GM12878 (cell line): ENCODE measurements around the gene PITPNM1. TPM values are rescaled to one million over a fixed set of nuclear protein-coding genes. Genes with fewer than 3 reads are reported as not detected.
"Not testable (repeated sequence)": the region's sequence is repeated elsewhere in the genome, so short reads cannot be mapped to it uniquely, and the experiment has no call there.

Experiments used
- ATAC-seq: fragments of 200-7000 bp; cut with Tn5 transposase; 3 replicates; pipeline ENCODE4 v1.9.1; 2020; ENCODE audit warnings: mild to moderate bottlenecking, moderate library complexity
- BruUV-seq: library from RNA; stranded (reverse); fragments of 400-500 nt; replicated peaks from 2 replicates; lab custom pipeline; 2021; lab: Mats Ljungman, UMichigan
- CTCF ChIA-PET: fragments of 300-600 bp; sonication (Branson Sonifier 250); formaldehyde crosslinking; extraction: SDS; loops from one replicate; lab custom pipeline; 2021; ENCODE audit warnings: inconsistent platforms; lab: Yijun Ruan, JAX
- POLR2A ChIA-PET: fragments of 350-600 bp; formaldehyde crosslinking; extraction: SDS; loops from one replicate; lab custom pipeline; 2021; ENCODE audit warnings: inconsistent platforms; lab: Charles Lee
- RAD21 ChIA-PET: fragments of 300-600 bp; sonication (Branson Sonifier 250); formaldehyde crosslinking; loops from one replicate; lab custom pipeline; 2023; ENCODE audit warnings: antibody characterized with exemption; ENCODE audit not compliant: unreplicated experiment; lab: Charles Lee
- SMC1A ChIA-PET: fragments of 300-600 bp; sonication (Branson Sonifier 250); formaldehyde crosslinking; loops from one replicate; lab custom pipeline; 2023; ENCODE audit not compliant: unreplicated experiment, uncharacterized antibody; lab: Charles Lee
- DNase-seq: peaks from one replicate; pipeline ENCODE4 v3.0.0-alpha.2; 2011; ENCODE audit warnings: low read depth, low spot score
- FAIRE-seq: peaks from 3 replicates; lab custom pipeline; 2011; peaks lifted over from hg19 to GRCh38; lab: Jason Lieb, UNC
- H2AFZ ChIP-seq: 2 replicates; pipeline ENCODE4 v1.6.0; 2011; ENCODE audit warnings: low read depth, low read length, control low read depth; ENCODE audit not compliant: control insufficient read depth
- H3K27ac ChIP-seq: 2 replicates; pipeline ENCODE4 v1.5.1; 2011; ENCODE audit warnings: control low read depth; ENCODE audit not compliant: control insufficient read depth, insufficient read depth
- H3K27me3 ChIP-seq, 2 experiments: replicated peaks in 1 of 2; 2 replicates each; pipeline versions ENCODE4 v1.6.0 to v1.6.1; 2011; ENCODE audit warnings: low read length in 1 of 2; ENCODE audit not compliant: control insufficient read depth in 2 of 2, insufficient read depth in 2 of 2
- H3K36me3 ChIP-seq, 2 experiments: 2 replicates each; pipeline ENCODE4 v1.5.1; 2011; ENCODE audit warnings: low read length in 1 of 2; ENCODE audit not compliant: control insufficient read depth in 2 of 2, insufficient read depth in 2 of 2
- H3K4me1 ChIP-seq: 2 replicates; pipeline ENCODE4 v1.6.1; 2011; ENCODE audit warnings: mild to moderate bottlenecking, low read length, moderate library complexity, mixed read lengths; ENCODE audit not compliant: control insufficient read depth, insufficient read depth
- H3K4me2 ChIP-seq: 2 replicates; pipeline ENCODE4 v1.6.0; 2011; ENCODE audit warnings: control low read depth; ENCODE audit not compliant: control insufficient read depth, insufficient read depth
- H3K4me3 ChIP-seq: fragments of 200-600 bp; sonication (generic); 2 replicates; pipeline ENCODE4 v1.5.1; 2016
- H3K79me2 ChIP-seq: 2 replicates; pipeline ENCODE4 v1.6.0; 2011; ENCODE audit warnings: low read length; ENCODE audit not compliant: control insufficient read depth, insufficient read depth
- H3K9ac ChIP-seq: 2 replicates; pipeline ENCODE4 v1.8.0; 2011; ENCODE audit warnings: low read length, control low read depth, mixed read lengths; ENCODE audit not compliant: control insufficient read depth, insufficient read depth
- H3K9me3 ChIP-seq: replicated peaks from 3 replicates; pipeline ENCODE4 v1.5.1; 2011; ENCODE audit warnings: mild to moderate bottlenecking, low read length; ENCODE audit not compliant: control insufficient read depth, insufficient read depth
- H4K20me1 ChIP-seq: 2 replicates; pipeline ENCODE4 v1.6.0; 2011; ENCODE audit not compliant: control insufficient read depth, insufficient read depth
- BACH1 ChIP-seq: fragments of 450-650 bp; IDR thresholded peaks from 2 replicates; pipeline ENCODE4 v1.6.1; 2017; ENCODE audit warnings: mild to moderate bottlenecking, borderline replicate concordance
- BHLHE40 ChIP-seq, 2 experiments: fragments of 450-650 bp in 1 of 2; IDR thresholded peaks; 2 replicates each; pipeline ENCODE4 v1.6.1; 2011 to 2017; ENCODE audit warnings: low read depth in 2 of 2, borderline replicate concordance in 1 of 2, improper control_type of control experiment in 1 of 2, low read length in 1 of 2, mild to moderate bottlenecking in 1 of 2
- CHD4 ChIP-seq: fragments of 200-600 bp; sonication (generic); IDR thresholded peaks from 2 replicates; pipeline ENCODE4 v1.6.1; 2016; ENCODE audit warnings: mild to moderate bottlenecking
- CREM ChIP-seq: IDR thresholded peaks from 2 replicates; pipeline ENCODE4 v1.6.1; 2014; ENCODE audit warnings: antibody characterized with exemption, low read depth
- GATAD2B ChIP-seq: fragments of 450-650 bp; conservative IDR thresholded peaks from 2 replicates; pipeline ENCODE4 v1.6.1; 2017; ENCODE audit warnings: low read depth, mild to moderate bottlenecking, moderate library complexity
- HDGF ChIP-seq: fragments of 450-650 bp; IDR thresholded peaks from 2 replicates; pipeline ENCODE4 v1.6.1; 2016; ENCODE audit warnings: antibody characterized with exemption
- JUNB ChIP-seq: IDR thresholded peaks from 2 replicates; pipeline ENCODE4 v1.6.1; 2016; ENCODE audit warnings: antibody characterized with exemption, mild to moderate bottlenecking
- LARP7 ChIP-seq: fragments of 450-650 bp; IDR thresholded peaks from 2 replicates; pipeline ENCODE4 v1.6.1; 2017; ENCODE audit warnings: mild to moderate bottlenecking
- MYC ChIP-seq: IDR thresholded peaks from 2 replicates; pipeline ENCODE4 v1.6.1; 2011; ENCODE audit warnings: mild to moderate bottlenecking, low read length, moderate library complexity, inconsistent platforms; ENCODE audit not compliant: insufficient read depth, insufficient replicate concordance, insufficient read length, severe bottlenecking
- NR2F1 ChIP-seq: fragments of 450-650 bp; conservative IDR thresholded peaks from 2 replicates; pipeline ENCODE4 v1.6.1; 2017; ENCODE audit warnings: mild to moderate bottlenecking
- PKNOX1 ChIP-seq: fragments of 450-650 bp; IDR thresholded peaks from 2 replicates; pipeline ENCODE4 v1.6.1; 2016; ENCODE audit warnings: mild to moderate bottlenecking
- POLR2A ChIP-seq: IDR thresholded peaks from 2 replicates; pipeline ENCODE4 v1.6.1; 2011; ENCODE audit warnings: low read depth, mild to moderate bottlenecking, low read length
- POLR2AphosphoS5 ChIP-seq: IDR thresholded peaks from 2 replicates; pipeline ENCODE4 v1.6.1; 2011; ENCODE audit warnings: mild to moderate bottlenecking, low read length, inconsistent platforms
- TAF1 ChIP-seq: IDR thresholded peaks from 2 replicates; pipeline ENCODE4 v1.6.1; 2011; ENCODE audit warnings: mild to moderate bottlenecking, low read depth, low read length, borderline replicate concordance
- ZNF217 ChIP-seq: fragments of 450-650 bp; IDR thresholded peaks from 2 replicates; pipeline ENCODE4 v1.6.1; 2017; ENCODE audit warnings: antibody characterized with exemption, mild to moderate bottlenecking
- ZNF622 ChIP-seq: fragments of 450-650 bp; IDR thresholded peaks from 2 replicates; pipeline ENCODE4 v1.6.1; 2017; ENCODE audit warnings: mild to moderate bottlenecking, inconsistent platforms
- ZNF687 ChIP-seq: fragments of 450-650 bp; IDR thresholded peaks from 2 replicates; pipeline ENCODE4 v1.6.1; 2017; ENCODE audit warnings: mild to moderate bottlenecking, moderate library complexity
- WGBS: methylation state at CpG from one replicate; pipeline ENCODE4 v1.1.6; 2016; ENCODE audit warnings: low lambda C conversion rate; ENCODE audit not compliant: insufficient replicate concordance, insufficient coverage; ENCODE audit errors: missing lambda C conversion rate; 5-methylcytosine and 5-hydroxymethylcytosine counted together
- in situ Hi-C: fragments of 300-500 bp; cut with MboI; formaldehyde crosslinking; loops from 9 replicates; pipeline ENCODE4 v1.14.3; 2018; ENCODE audit warnings: mixed read lengths
- intact Hi-C: fragments of 100-400 bp; cut with micrococcal nuclease; formaldehyde crosslinking; loops from one replicate; pipeline ENCODE4 v1.14.2; 2022; ENCODE audit not compliant: unreplicated experiment
- polyA plus RNA-seq, 11 experiments: library from polyadenylated mRNA; depleted of rRNA in 4 of 11; unstranded in 6 of 11; stranded (reverse) in 5 of 11; fragments of >200 nt; fragmentation: Nextera tagmentation in 4 of 11; fragmentation: Illumina TruSeq in 1 of 11; extraction: Ambion mirVana in 4 of 11; extraction: Trizol in 1 of 11; gene quantifications; 1 replicate in 1 of 11; 2 replicates in 10 of 11; pipeline versions ENCODE4 v1.2.1 to v1.2.3, GENCODE V29; 2011 to 2016; ENCODE audit warnings: inconsistent platforms in 2 of 11, missing spikeins in 2 of 11, low read depth in 1 of 11
- total RNA-seq, 4 experiments: library from RNA; depleted of rRNA in 3 of 4; stranded (reverse); fragments of >200 nt in 3 of 4; fragmentation: Illumina TruSeq in 1 of 4; extraction: Trizol in 1 of 4; gene quantifications; 2 replicates each; pipeline versions ENCODE4 v1.2.1 to v1.2.3, GENCODE V29; 2013 to 2021

PITPNM1 gene
- total and polyA plus RNA-seq, 10 of the 15 experiments (the other 5 are each of a cell fraction or from before 2014, with no cell fraction given), result 0.11 to 56.8 (median 16.5) TPM

- TF ChIP-seq JUNB (peak; percentile 73), ZNF622 (no peak), CHD4 (no peak), MYC (no peak)
These were observed 18.5 kb downstream of the PITPNM1 start (continued) for GRCh38 chr11:67486481-67487195.

- Histone ChIP-seq H3K79me2 (peaks cover 33% of the 10 kb centered on the region), H3K4me3 (0 out of 2 replicates have a peak overlapping the region, but pooled peaks have one; percentile 4), H3K27ac (peak overlapping the region; percentile 70), H3K4me2 (peak overlapping the region; percentile 80), H3K36me3 (peaks cover 4 to 21% of the 10 kb centered on the region in 2 experiments; a peak in 3 of 4 replicates), H3K4me1 (peaks cover 44% of the 10 kb centered on the region), H3K9ac (peak overlapping the region; percentile 76)
- FAIRE-seq (peak; percentile 27), DNase-seq (peak; percentile 79), ATAC-seq (peak; percentile 57)
- H4K20me1 ChIP-seq, H3K27me3 ChIP-seq, BruUV-seq, in situ Hi-C loops, H3K9me3 ChIP-seq, H2AFZ ChIP-seq: not testable (repeated sequence)
- ChIA-PET POLR2A (interaction anchor here (0.9 to 6.8 kb wide), 18 partner anchors 14 to 216 kb away, joined by 3 to 112 read pairs (median 5); partner anchors contain the start of genes PITPNM1, POLD4, PPP1CA and PTPRCAP), RAD21 (interaction anchor here (0.6 to 6.9 kb wide), 15 partner anchors 9 to 141 kb away, joined by 3 to 95 read pairs (median 4); partner anchors contain the start of genes PITPNM1, POLD4, PPP1CA and PTPRCAP), SMC1A (interaction anchor here (0.7 to 6.2 kb wide), 12 partner anchors 18 to 168 kb away, joined by 3 to 43 read pairs (median 4); partner anchors contain the start of genes PITPNM1, POLD4, PTPRCAP and RAD9A), CTCF (interaction anchor here (0.7 to 6.7 kb wide), 6 partner anchors 16 to 459 kb away, joined by 3 to 37 read pairs (median 7); partner anchors contain the start of genes PITPNM1, PPP1CA, PTPRCAP and TBC1D10C)
- whole genome bisulfite sequencing, result 2% methylated on average over 7 of the region's 7 CpGs
- intact Hi-C loops, result loop anchor here (2.0 to 10.0 kb wide), 4 partner anchors 21 to 221 kb away; partner anchors contain the start of genes GRK2, POLD4 and PTPRCAP
- TF ChIP-seq ZNF687 (peak; percentile 2; the same call in 1 of the 2 replicates), POLR2AphosphoS5 (peak; percentile 85), ZNF217 (peak; percentile 46; the same call in 1 of the 2 replicates), LARP7 (0 out of 2 replicates have a peak, but pooled peaks have one; percentile 21), NR2F1 (peak; percentile 61), HDGF (peak; percentile 13; the same call in 1 of the 2 replicates), BACH1 (0 out of 2 replicates have a peak, but pooled peaks have one; percentile 31), CREM (0 out of 2 replicates have a peak, but pooled peaks have one; percentile 7), GATAD2B (peak; percentile 7; the same call in 1 of the 2 replicates), POLR2A (peak; percentile 84), BHLHE40 (IDR thresholded peaks at IDR 0.05; ENCODE audit: borderline replicate concordance in 1 of 2, low read depth in 2 of 2, low read length in 1 of 2) (peak; percentile 22 to 78; a peak in 1 of 4 replicates), PKNOX1 (peak; percentile 95), TAF1 (0 out of 2 replicates have a peak, but pooled peaks have one; percentile 44)
These were observed 19.2 kb downstream of the PITPNM1 start for GRCh38 chr11:67485873-67486361.
